Globus pallidus (tissue), 1 donor: ENCODE results near the gene NDUFAF4.

Experiments used
- DNase-seq: peaks from one replicate; pipeline ENCODE4 v3.0.0-alpha.2; 2015; ENCODE audit warnings: low spot score

The NDUFAF4 gene

GRCh38 chr6:96897396-96898240 is at the start of gene NDUFAF4:
TSS of gene NDUFAF4 (minus strand) at chr6:96897891. CDS start at chr6:96897801, 90 bp downstream.
- peak; percentile 95 for DNase-seq

- no peak for DNase-seq
These were observed 49.4 kb upstream of the NDUFAF4 start for GRCh38 chr6:96947055-96947454.

GRCh38 chr6:96943555-96944215 is 46.0 kb upstream of the NDUFAF4 start:
- DNase-seq = no peak

- no peak for DNase-seq
These were observed 45.0 kb upstream of the NDUFAF4 start for GRCh38 chr6:96942676-96943075.

- DNase-seq = no peak
These were observed 42.6 kb upstream of the NDUFAF4 start for GRCh38 chr6:96940322-96940721.

- DNase-seq = peak; percentile 71
These were observed 41.5 kb upstream of the NDUFAF4 start for GRCh38 chr6:96939007-96939805.

- no peak for DNase-seq
These were observed 36.4 kb upstream of the NDUFAF4 start for GRCh38 chr6:96934087-96934486.

GRCh38 chr6:96931198-96931597 is 33.5 kb upstream of the NDUFAF4 start:
- no peak for DNase-seq

GRCh38 chr6:96929741-96930140 is 32.0 kb upstream of the NDUFAF4 start:
- DNase-seq = no peak

GRCh38 chr6:96927660-96928059 is 30.0 kb upstream of the NDUFAF4 start:
- DNase-seq = no peak

- peak; percentile 66 for DNase-seq
These were observed 28.7 kb upstream of the NDUFAF4 start for GRCh38 chr6:96926425-96926824.

- DNase-seq = no peak
These were observed 27.6 kb upstream of the NDUFAF4 start for GRCh38 chr6:96925290-96925687.

- peak; percentile 73 for DNase-seq
These were observed 26.3 kb upstream of the NDUFAF4 start for GRCh38 chr6:96923871-96924493.

GRCh38 chr6:96923400-96923799 is 25.7 kb upstream of the NDUFAF4 start:
- DNase-seq = peak; percentile 57

GRCh38 chr6:96917098-96917497 is 19.4 kb upstream of the NDUFAF4 start:
- DNase-seq = no peak

- DNase-seq = no peak
These were observed 15.9 kb upstream of the NDUFAF4 start for GRCh38 chr6:96913621-96914020.

GRCh38 chr6:96911751-96912150 is 14.1 kb upstream of the NDUFAF4 start:
- no peak for DNase-seq

- no peak for DNase-seq
These were observed 13.5 kb upstream of the NDUFAF4 start for GRCh38 chr6:96911171-96911570.

GRCh38 chr6:96909811-96910210 is 12.1 kb upstream of the NDUFAF4 start:
- no peak for DNase-seq

GRCh38 chr6:96907498-96907897 is 9.8 kb upstream of the NDUFAF4 start:
- DNase-seq = no peak

GRCh38 chr6:96900873-96901272 is 3.2 kb upstream of the NDUFAF4 start:
- peak; percentile 86 for DNase-seq

GRCh38 chr6:96899451-96899998 is 1.8 kb upstream of the NDUFAF4 start:
- no peak for DNase-seq
